HEK293T (cell line): ENCODE data around the gene MRPL1.
"Not testable (repeated sequence)": the region's sequence is repeated elsewhere in the genome, so short reads cannot be mapped to it uniquely, and the experiment has no call there.

Experiments used
- CTCF ChIA-PET: fragments of 350-600 bp; formaldehyde crosslinking; extraction: SDS; loops from one replicate; lab custom pipeline; 2021; ENCODE audit warnings: antibody characterized with exemption, inconsistent platforms; lab: Yijun Ruan, JAX
- POLR2A ChIA-PET: fragments of 350-600 bp; formaldehyde crosslinking; extraction: SDS; loops from one replicate; lab custom pipeline; 2020; ENCODE audit warnings: antibody characterized with exemption, inconsistent platforms; lab: Yijun Ruan, JAX
- DNase-seq: peaks from one replicate; pipeline ENCODE4 v3.0.0; 2012; ENCODE audit warnings: mixed read lengths; ENCODE audit errors: extremely low spot score
- ARNT ChIP-seq: fragments of 450-650 bp; IDR thresholded peaks from 2 replicates; pipeline ENCODE4 v1.6.1; 2017; ENCODE audit warnings: mild to moderate bottlenecking
- BHLHE40 ChIP-seq: fragments of 450-650 bp; IDR thresholded peaks from 2 replicates; pipeline ENCODE4 v1.6.1; 2016; ENCODE audit warnings: mild to moderate bottlenecking, moderate library complexity, borderline replicate concordance
- CTBP1 ChIP-seq: fragments of 450-650 bp; IDR thresholded peaks from 2 replicates; pipeline ENCODE4 v1.6.1; 2016; ENCODE audit warnings: borderline replicate concordance
- ELF4 ChIP-seq: fragments of 450-650 bp; IDR thresholded peaks from 2 replicates; pipeline ENCODE4 v1.6.1; 2017; ENCODE audit warnings: antibody characterized with exemption
- FOXA1 ChIP-seq: fragments of 450-650 bp; IDR thresholded peaks from 2 replicates; pipeline ENCODE4 v1.6.1; 2016; ENCODE audit warnings: mild to moderate bottlenecking
- FOXK2 ChIP-seq: fragments of 450-650 bp; IDR thresholded peaks from 2 replicates; pipeline ENCODE4 v1.6.1; 2016; ENCODE audit warnings: mild to moderate bottlenecking
- FOXM1 ChIP-seq: fragments of 450-650 bp; IDR thresholded peaks from 2 replicates; pipeline ENCODE4 v1.6.1; 2017; ENCODE audit warnings: mild to moderate bottlenecking, borderline replicate concordance
- HDGF ChIP-seq: fragments of 450-650 bp; IDR thresholded peaks from 2 replicates; pipeline ENCODE4 v1.6.1; 2017; ENCODE audit warnings: antibody characterized with exemption, borderline replicate concordance
- L3MBTL2 ChIP-seq: fragments of 450-650 bp; conservative IDR thresholded peaks from 2 replicates; pipeline ENCODE4 v1.6.1; 2016; ENCODE audit warnings: mild to moderate bottlenecking
- LEF1 ChIP-seq: fragments of 450-650 bp; IDR thresholded peaks from 2 replicates; pipeline ENCODE4 v1.6.1; 2017; ENCODE audit warnings: mild to moderate bottlenecking, borderline replicate concordance
- NFRKB ChIP-seq: fragments of 450-650 bp; IDR thresholded peaks from 2 replicates; pipeline ENCODE4 v1.6.1; 2016; ENCODE audit warnings: mild to moderate bottlenecking, moderate library complexity
- SP1 ChIP-seq: fragments of 450-650 bp; IDR thresholded peaks from 2 replicates; pipeline ENCODE4 v1.6.1; 2017
- SUZ12 ChIP-seq: fragments of 450-650 bp; IDR thresholded peaks from 2 replicates; pipeline ENCODE4 v1.6.1; 2016; ENCODE audit warnings: mild to moderate bottlenecking
- TARDBP ChIP-seq: fragments of 450-650 bp; IDR thresholded peaks from 2 replicates; pipeline ENCODE4 v1.6.1; 2016
- ZNF384 ChIP-seq: fragments of 450-650 bp; IDR thresholded peaks from 2 replicates; pipeline ENCODE4 v1.6.1; 2016
- TF ChIP-seq, protein P1 (sequence below): fragments of 450-650 bp; IDR thresholded peaks from 2 replicates; pipeline ENCODE4 v1.6.1; 2016

MRPL1 gene

DNA sequence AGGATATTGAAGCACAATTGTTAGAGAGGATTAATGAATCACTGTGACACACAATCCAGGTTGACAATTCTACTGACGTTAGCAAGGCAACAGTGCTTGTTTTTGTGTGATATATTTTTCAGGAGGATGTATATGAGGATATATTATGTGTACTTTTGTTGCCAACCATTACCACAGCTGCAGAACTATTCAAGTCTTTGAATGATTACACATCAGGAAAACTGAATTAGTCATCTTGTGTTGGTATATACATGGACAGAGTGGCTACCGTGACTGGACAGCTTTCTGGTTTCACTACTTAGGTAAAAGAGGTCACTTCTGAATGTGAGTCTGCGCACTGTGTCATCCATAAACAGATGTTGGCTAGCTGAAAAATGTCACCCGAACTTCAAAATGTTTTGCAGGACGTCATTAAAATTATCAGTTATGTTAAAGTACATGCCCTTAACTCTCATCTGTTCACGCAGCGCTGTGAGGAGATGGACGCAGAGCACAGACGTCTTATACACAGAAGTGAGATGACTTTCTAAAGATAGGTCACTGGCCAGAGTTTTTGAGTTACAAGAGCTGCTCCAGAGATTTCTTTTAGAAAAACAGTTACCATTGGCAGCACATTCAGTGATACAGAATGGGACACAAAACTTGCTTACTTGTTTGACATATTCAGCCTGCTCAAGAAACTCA is 69.0 kb downstream of the MRPL1 start:
- no peak for DNase-seq
- TF ChIP-seq LEF1 (no peak), FOXA1 (no peak)
- CTCF ChIA-PET, result no interaction called here
- POLR2A ChIA-PET, result no interaction called here

DNA sequence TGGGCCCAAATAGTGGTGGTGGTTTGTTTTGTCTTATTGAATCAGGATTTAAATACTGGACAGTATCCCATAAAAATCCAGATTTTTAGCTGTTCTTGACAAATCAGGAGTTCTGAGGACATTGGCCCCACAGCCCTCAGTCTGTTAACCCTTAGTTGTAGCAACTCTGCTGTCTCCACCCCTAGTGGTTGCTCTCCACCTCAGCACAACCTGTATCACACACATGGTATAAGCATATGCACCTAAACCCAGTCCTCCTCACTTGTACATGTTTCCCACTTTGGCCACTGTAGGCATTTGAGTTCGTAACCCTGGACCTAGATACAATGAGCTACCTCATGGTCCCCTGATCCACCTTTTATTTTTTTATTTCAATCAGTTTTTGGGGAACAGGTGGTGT is 75.9 kb downstream of the MRPL1 start:
- CTCF ChIA-PET, result no interaction called here

DNA sequence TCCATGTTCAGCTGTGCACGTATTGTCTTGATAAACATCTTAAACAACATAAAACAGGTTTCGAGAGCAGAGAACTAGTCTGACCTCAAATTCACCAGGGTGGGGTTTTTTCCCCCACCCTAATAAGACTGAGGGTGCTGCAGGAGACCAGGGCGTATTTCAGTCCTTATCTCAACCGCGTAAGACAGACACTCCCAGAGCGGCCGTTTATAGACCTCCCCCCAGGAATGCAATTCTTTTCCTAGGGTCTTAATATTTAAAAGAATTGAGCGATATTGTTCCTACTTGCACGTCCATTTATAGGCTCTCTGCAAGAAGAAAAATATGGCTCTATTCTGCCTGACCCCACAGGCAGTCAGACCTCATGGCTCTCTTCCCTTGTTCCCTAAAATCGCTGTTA is 83.3 kb downstream of the MRPL1 start:
- DNase-seq, CTCF ChIA-PET, POLR2A ChIA-PET: not testable (repeated sequence)

More for the DNA sequence above, 75.9 kb downstream of the MRPL1 start:
- TF ChIP-seq SP1 (no peak), FOXK2 (no peak), L3MBTL2 (no peak), FOXM1 (no peak), FOXA1 (no peak), NFRKB (no peak), ZNF384 (no peak), CTBP1 (no peak), SUZ12 (no peak), TARDBP (no peak), HDGF (no peak), ARNT (no peak), LEF1 (no peak), BHLHE40 (no peak), ELF4 (no peak)
- TF ChIP-seq, protein P1, sequence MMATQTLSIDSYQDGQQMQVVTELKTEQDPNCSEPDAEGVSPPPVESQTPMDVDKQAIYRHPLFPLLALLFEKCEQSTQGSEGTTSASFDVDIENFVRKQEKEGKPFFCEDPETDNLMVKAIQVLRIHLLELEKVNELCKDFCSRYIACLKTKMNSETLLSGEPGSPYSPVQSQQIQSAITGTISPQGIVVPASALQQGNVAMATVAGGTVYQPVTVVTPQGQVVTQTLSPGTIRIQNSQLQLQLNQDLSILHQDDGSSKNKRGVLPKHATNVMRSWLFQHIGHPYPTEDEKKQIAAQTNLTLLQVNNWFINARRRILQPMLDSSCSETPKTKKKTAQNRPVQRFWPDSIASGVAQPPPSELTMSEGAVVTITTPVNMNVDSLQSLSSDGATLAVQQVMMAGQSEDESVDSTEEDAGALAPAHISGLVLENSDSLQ, result no peak
- POLR2A ChIA-PET, result no interaction called here
- DNase-seq, result no peak

DNA sequence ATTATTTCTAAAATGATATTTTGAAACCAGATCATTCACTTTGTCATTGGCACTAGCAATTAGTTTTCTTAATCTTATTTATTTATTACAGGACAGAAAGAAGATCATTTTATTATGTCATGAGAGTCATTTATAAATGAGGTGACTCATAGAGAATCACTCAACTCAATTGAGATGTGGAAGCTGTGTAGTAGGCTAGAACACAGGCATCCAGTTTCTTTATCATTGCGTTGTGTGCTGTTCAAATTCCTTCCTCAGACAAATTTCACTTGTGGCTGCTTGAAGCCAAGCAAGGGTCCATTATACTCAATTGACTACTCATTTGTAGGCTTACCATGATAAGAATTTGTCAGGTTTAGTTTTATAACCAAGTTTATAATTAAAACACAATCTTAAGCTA is 87.6 kb downstream of the MRPL1 start:
- ChIA-PET POLR2A (no interaction called here), CTCF (no interaction called here)
- TF ChIP-seq SUZ12, result no peak
- no peak for TF ChIP-seq FOXA1
- TF ChIP-seq ARNT, result no peak
- TF ChIP-seq CTBP1, result no peak
- no peak for TF ChIP-seq NFRKB
- no peak for TF ChIP-seq LEF1
- TF ChIP-seq BHLHE40, result no peak
- TF ChIP-seq, protein P1, result no peak
- TF ChIP-seq HDGF, result no peak
- TF ChIP-seq SP1, result no peak
- TF ChIP-seq ZNF384, result no peak
- TF ChIP-seq FOXM1, result no peak
- TF ChIP-seq L3MBTL2, result no peak
- no peak for TF ChIP-seq FOXK2
- no peak for TF ChIP-seq TARDBP
- no peak for TF ChIP-seq ELF4
- no peak for DNase-seq

DNA sequence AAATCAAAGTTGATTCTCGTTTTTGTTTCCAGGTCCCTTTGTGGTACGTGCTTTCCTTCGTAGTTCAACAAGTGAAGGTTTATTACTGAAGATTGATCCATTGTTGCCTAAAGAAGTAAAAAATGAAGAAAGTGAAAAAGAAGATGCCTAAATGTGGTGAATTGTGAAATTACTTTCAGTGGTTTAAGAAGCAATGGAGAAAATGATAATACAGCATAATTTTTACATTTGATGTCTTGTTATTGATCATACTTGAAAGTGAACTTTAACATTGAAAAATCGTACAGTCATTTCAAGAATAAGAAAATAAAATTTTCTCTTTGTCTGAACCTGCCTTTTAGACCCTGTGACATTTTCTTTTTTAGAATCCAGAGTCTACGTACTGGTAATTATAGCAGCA is 89.8 kb downstream of the MRPL1 start:
- no peak for TF ChIP-seq CTBP1
- no peak for TF ChIP-seq TARDBP
- TF ChIP-seq FOXK2, result no peak
- no peak for TF ChIP-seq ZNF384
- TF ChIP-seq, protein P1, result no peak
- no peak for TF ChIP-seq ELF4
- no peak for TF ChIP-seq FOXM1
- no peak for TF ChIP-seq ARNT
- no peak for TF ChIP-seq SP1
- TF ChIP-seq NFRKB, result no peak
- no peak for TF ChIP-seq SUZ12
- TF ChIP-seq BHLHE40, result no peak
- no peak for TF ChIP-seq FOXA1
- no peak for TF ChIP-seq LEF1
- TF ChIP-seq HDGF, result no peak
- POLR2A ChIA-PET, result no interaction called here
- CTCF ChIA-PET, result interaction anchor here (0.6 kb wide), 1 partner anchor 26 kb away, joined by 3 read pairs; no protein-coding TSS in a partner anchor
- no peak for DNase-seq

DNA sequence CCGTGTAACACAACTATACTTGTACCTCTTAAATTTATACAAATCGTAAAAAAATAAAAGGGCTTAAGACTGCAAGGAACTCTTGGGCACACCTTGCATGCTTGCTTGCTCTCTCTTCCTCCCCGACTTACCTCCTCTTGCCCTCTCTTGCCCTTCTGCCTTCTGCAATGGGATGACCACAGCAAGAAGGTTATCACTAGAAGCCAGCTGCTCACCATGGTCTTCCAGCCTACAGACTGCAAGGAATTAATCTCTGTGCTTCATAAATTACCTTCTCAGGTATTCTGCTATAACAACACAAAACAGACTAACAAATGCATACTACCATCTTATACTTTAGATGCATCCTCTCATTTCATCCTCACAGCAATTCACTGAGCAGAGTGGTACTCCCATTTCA is 92.1 kb downstream of the MRPL1 start:
- ChIA-PET CTCF (no interaction called here), POLR2A (no interaction called here)
- TF ChIP-seq FOXA1 (no peak), HDGF (no peak), ELF4 (no peak), ZNF384 (no peak), CTBP1 (no peak), TARDBP (no peak), ARNT (no peak), NFRKB (no peak), L3MBTL2 (no peak), BHLHE40 (no peak), FOXK2 (no peak), FOXM1 (no peak)
- TF ChIP-seq, protein P1, result no peak
- DNase-seq, result no peak
